Skeletal muscle tissue (tissue), 4 donors: ENCODE measurements around the gene YWHAB. TPM values are rescaled to one million over a fixed set of nuclear protein-coding genes. Genes with fewer than 3 reads are reported as not detected.

Source experiments
- H3K27ac ChIP-seq: one replicate; pipeline ENCODE4 v1.7.0; 2013; ENCODE audit warnings: mild to moderate bottlenecking, low read depth, low read length, inconsistent platforms
- H3K27me3 ChIP-seq, 3 donors: one replicate each; pipeline ENCODE4 v1.7.0; 2013; ENCODE audit warnings: low read length in 3 of 3; ENCODE audit not compliant: control insufficient read depth in 3 of 3, insufficient read depth in 3 of 3
- H3K36me3 ChIP-seq, 3 donors: one replicate each; pipeline ENCODE4 v1.7.0; 2013; ENCODE audit warnings: low read length in 3 of 3; ENCODE audit not compliant: control insufficient read depth in 3 of 3, insufficient read depth in 3 of 3
- H3K4me1 ChIP-seq, 3 donors: one replicate each; pipeline ENCODE4 v1.7.0; 2013; ENCODE audit warnings: low read length in 3 of 3, mild to moderate bottlenecking in 3 of 3; ENCODE audit not compliant: control insufficient read depth in 3 of 3, insufficient read depth in 3 of 3
- H3K4me3 ChIP-seq, 3 donors: one replicate each; pipeline ENCODE4 v1.7.0; 2013; ENCODE audit warnings: low read length in 3 of 3
- H3K9ac ChIP-seq, 3 donors: one replicate each; pipeline ENCODE4 v1.7.0; 2013; ENCODE audit warnings: low read length in 3 of 3, mild to moderate bottlenecking in 3 of 3, moderate library complexity in 2 of 3, low read depth in 1 of 3
- H3K9me3 ChIP-seq, 3 donors: one replicate each; pipeline ENCODE4 v1.7.0; 2013; ENCODE audit warnings: low read length in 3 of 3; ENCODE audit not compliant: control insufficient read depth in 3 of 3
- total RNA-seq: library from RNA; depleted of rRNA; stranded (reverse); fragments of >200 nt; gene quantifications from one replicate; pipeline ENCODE4 v1.2.3, GENCODE V29; 2014
- donor health status: Osteomylitis.

YWHAB gene
- total RNA-seq, 1 donor from 2014 or later: 51.7 TPM

DNA sequence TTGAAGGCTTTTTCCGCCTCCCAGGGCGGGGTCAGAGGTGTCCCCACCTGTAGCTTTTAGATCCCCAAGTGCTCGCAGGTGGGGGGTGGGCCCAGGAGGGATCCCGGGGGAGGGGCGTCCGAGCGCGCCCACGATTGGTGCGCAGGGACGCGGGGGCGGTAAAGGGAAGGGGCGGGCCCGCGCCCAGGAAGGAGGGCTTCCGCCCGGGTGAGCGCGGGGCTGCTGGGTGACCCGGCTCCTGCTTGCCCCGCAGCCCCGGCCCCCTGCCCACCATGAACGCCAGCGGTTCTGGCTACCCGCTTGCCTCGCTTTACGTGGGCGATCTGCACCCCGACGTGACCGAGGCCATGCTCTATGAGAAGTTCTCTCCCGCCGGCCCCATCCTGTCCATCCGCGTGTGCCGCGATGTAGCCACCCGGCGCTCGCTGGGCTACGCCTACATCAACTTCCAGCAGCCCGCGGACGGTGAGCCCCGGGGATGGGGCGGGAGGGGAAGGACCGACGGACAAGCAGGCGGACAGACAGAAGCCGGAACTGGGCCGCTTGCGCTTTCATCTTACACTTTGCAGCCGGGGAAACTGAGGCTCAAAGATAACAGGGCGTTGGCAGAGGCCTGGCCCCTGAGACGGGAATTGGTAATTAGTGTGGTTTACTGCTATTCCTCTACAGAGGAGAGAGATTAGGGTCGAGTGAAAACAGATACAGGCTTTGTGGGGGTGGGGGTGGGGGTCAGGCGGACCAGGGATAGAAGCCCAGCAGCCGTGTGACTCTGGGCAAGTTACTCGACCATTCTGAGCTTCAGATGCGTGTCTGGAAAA lies 24.6 kb downstream of the YWHAB start, which contains the start of gene PABPC1L:
Gene PABPC1L (plus strand): TSS at position 189 of the 818 bp plus-strand sequence. CDS start 84 bp downstream, at position 273.
- peaks cover 15 to 26% (median 24%) of the 10 kb centered on the region in 3 donors for H3K36me3 ChIP-seq
- H3K4me1 ChIP-seq: peaks cover 2 to 9% (median 3%) of the 10 kb centered on the region in 3 donors
- H3K9me3 ChIP-seq: no peaks in the 10 kb centered on the region
- H3K9ac ChIP-seq: peak within 1 kb of the TSS in 1 of 3 donors; percentile 7
- no peak within 1 kb of the TSS for H3K27ac ChIP-seq
- peak within 1 kb of the TSS; percentile 58 to 65 (median 62) for H3K4me3 ChIP-seq
- peaks cover 0 to 4% (median 0%) of the 10 kb centered on the region in 3 donors for H3K27me3 ChIP-seq

DNA sequence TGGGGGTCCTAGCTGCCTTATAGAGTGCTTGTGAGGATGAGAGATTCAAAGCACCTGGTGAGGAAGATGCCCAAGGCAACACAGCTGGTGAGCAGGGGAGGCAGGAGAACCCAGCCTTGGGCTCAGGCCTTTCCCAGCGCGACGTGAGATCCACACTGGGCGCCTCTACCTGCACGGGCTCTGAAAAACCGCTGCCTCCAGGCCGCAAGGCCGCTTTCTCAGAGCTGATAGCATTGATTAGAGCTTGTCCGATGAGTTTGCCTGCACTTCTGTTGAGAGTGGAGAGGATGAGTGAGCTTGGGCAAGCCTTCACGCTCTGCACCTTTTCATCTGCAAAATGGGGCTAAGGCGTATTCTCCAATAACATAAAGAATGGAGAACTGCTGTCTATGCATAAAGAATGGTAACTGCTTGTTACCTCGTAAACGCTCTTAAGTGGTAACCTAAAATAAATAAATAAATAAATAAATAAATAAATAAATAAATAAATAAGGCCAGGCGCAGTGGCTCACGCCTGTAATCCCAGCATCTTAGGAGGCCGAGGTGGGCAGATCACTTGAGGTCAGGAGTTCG lies 25.3 kb downstream of the YWHAB start:
- H3K9ac ChIP-seq: no peak overlapping the region

DNA sequence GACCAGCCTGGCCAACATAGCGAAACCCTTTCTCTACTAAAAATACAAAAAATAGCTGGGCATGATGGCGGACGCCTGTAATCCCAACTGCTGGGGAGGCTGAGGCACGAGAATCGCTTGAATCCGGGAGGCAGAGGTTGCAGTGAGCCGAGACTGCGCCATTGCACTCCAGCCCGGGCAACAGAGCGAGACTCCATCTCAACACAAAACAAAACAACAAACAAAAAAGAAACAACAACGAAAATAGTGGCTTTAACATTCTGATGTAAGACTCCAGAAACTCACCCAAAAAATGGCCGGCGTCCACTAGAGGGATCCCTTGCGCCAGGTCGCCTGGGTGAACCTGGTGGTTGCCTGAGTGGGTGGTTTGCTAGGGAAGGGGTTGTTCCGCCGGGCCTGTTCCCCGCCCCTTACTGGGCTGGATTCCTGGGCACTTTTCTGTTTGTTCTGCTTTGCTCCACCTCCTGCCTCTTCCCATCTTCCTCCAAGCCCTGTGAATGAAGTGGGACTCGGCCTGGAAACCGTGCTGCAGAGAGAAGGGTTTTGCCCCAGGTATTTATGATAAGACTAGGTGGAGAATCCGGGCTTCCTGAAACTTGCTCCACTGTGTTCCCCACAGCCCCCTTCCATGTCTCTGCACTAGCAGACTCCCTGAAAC lies 25.9 kb downstream of the YWHAB start:
- H3K9ac ChIP-seq: no peak overlapping the region
- H3K27ac ChIP-seq: no peak overlapping the region
- peaks cover 2 to 9% (median 3%) of the 10 kb centered on the region in 3 donors for H3K4me1 ChIP-seq
- H3K9me3 ChIP-seq: no peaks in the 10 kb centered on the region
- H3K27me3 ChIP-seq: peaks cover 0 to 4% (median 0%) of the 10 kb centered on the region in 3 donors
- H3K36me3 ChIP-seq: peaks cover 7 to 13% (median 13%) of the 10 kb centered on the region in 3 donors
- H3K4me3 ChIP-seq: no peak overlapping the region

More for the DNA sequence above, 25.3 kb downstream of the YWHAB start:
- Histone ChIP-seq H3K27me3 (peaks cover 0 to 4% (median 0%) of the 10 kb centered on the region in 3 donors), H3K4me3 (peak overlapping the region in 2 of 3 donors; percentile 62 to 65), H3K9me3 (no peaks in the 10 kb centered on the region), H3K4me1 (peaks cover 2 to 9% (median 3%) of the 10 kb centered on the region in 3 donors), H3K36me3 (peaks cover 13 to 20% (median 19%) of the 10 kb centered on the region in 3 donors), H3K27ac (no peak overlapping the region)

DNA sequence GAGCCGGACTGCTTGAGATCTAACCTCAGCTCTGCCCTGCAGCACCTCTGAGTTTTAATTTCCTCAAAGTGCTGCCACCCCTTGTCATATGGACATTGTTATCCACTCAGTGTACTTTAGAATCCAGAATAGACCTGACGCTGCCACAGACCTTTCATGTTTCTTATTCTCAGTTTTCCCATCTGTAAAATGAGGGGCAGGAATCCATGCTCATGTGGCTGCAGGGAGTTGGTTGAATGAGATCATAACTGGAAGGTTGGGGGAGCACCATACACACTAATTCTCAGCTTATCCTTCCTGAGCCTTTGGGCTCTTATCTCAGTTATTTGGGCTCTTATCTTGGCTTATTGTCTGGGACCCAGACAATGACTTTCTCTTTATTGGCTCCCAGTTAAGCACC lies 26.7 kb downstream of the YWHAB start:
- peaks cover 0 to 4% (median 0%) of the 10 kb centered on the region in 3 donors for H3K27me3 ChIP-seq
- H3K36me3 ChIP-seq: peaks cover 4 to 9% (median 6%) of the 10 kb centered on the region in 3 donors

DNA sequence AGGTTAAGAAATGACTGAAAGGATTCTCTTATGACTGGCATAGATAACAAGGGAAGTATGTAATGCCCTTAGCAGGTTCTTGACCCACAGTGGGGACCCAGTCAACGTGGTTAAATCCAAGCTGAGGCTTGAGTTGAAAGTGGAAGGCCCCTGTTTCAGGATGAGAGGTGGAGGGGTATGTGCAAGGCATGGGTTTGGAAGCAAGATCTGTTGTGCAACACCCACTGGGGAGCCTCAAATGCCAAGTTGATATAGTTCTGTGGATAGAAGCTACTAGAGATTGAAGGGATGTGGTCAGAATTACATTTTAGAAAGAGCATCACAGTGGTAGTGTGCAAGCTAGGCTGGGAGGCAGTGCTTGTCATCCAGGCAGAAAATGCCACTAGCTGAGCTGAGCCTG lies 29.4 kb downstream of the YWHAB start:
- Histone ChIP-seq H3K4me3 (no peak overlapping the region), H3K36me3 (no peaks in the 10 kb centered on the region), H3K9ac (no peak overlapping the region), H3K9me3 (no peaks in the 10 kb centered on the region), H3K27me3 (peaks cover 0 to 4% (median 0%) of the 10 kb centered on the region in 3 donors), H3K27ac (no peak overlapping the region), H3K4me1 (peaks cover 2 to 4% (median 3%) of the 10 kb centered on the region in 3 donors)

More for the DNA sequence above, 26.7 kb downstream of the YWHAB start:
- no peak overlapping the region for H3K9ac ChIP-seq
- H3K9me3 ChIP-seq: no peaks in the 10 kb centered on the region
- H3K4me1 ChIP-seq: peaks cover 2 to 9% (median 3%) of the 10 kb centered on the region in 3 donors
- no peak overlapping the region for H3K27ac ChIP-seq
- no peak overlapping the region for H3K4me3 ChIP-seq

DNA sequence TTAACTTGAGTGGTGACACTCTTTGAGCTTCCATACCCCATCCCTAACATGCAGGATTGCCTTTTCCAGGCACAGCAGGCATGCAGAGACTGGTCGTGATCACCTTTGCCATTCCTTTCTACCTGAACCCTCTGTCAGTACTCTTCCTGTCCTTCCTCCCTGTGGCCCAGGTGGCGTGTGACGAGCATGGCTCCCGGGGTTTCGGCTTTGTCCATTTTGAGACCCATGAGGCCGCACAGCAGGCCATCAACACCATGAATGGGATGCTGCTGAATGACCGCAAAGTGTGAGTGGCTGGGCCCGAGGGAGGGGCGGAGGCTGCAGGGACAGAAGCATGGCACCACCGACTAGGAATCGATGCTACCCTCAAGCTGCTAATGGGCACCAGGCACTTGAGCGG lies 31.1 kb downstream of the YWHAB start:
- no peaks in the 10 kb centered on the region for H3K27me3 ChIP-seq
- no peak overlapping the region for H3K9ac ChIP-seq
- no peak overlapping the region for H3K27ac ChIP-seq
- no peak overlapping the region for H3K4me3 ChIP-seq
- no peaks in the 10 kb centered on the region for H3K4me1 ChIP-seq
- no peaks in the 10 kb centered on the region for H3K9me3 ChIP-seq
- peaks cover 0 to 2% (median 0%) of the 10 kb centered on the region in 3 donors for H3K36me3 ChIP-seq

DNA sequence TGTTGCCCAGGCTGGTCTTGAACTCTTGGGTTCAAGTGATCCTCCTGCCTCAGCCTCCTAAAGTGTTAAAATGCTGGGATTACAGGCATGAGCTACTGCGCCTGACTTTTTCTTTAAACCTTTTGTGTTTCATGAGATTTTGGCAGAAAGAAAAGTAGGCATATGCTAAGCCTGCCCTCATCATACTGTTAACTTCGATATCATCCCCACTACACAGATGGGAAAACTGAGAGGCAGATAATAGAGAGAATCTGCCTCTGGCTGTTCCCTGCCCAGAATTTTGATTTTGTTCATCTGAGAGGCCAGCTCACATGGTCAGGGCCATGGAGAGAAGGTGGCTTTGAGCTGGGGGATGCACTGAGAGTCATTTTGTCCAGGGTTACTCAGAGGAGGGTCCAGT lies 31.9 kb downstream of the YWHAB start:
- Histone ChIP-seq H3K36me3 (peaks cover 0 to 4% (median 0%) of the 10 kb centered on the region in 3 donors), H3K4me1 (no peaks in the 10 kb centered on the region), H3K27me3 (no peaks in the 10 kb centered on the region), H3K9me3 (no peaks in the 10 kb centered on the region), H3K27ac (no peak overlapping the region), H3K9ac (no peak overlapping the region), H3K4me3 (no peak overlapping the region)

DNA sequence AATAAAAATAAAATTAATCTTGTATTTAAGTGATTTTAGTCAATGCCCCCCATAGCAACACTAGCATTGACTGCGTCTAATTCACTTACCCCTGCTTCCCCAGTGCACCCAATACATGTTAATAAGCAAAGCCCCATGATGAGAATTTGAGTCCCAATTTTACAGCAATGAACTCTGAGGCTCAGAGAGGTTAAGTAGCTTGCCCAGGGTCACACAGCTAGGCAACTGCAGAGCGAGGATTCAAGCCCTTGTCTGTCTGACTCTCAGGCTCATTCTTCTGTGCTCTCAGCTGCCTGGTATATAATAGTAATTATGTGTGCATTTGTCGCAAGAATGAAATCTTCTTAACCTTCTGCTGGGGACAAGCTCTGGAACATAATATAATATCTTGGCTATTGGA lies 32.8 kb downstream of the YWHAB start:
- Histone ChIP-seq H3K27me3 (no peaks in the 10 kb centered on the region), H3K9ac (no peak overlapping the region), H3K36me3 (peaks cover 0 to 4% (median 0%) of the 10 kb centered on the region in 3 donors), H3K4me1 (no peaks in the 10 kb centered on the region), H3K4me3 (no peak overlapping the region), H3K27ac (no peak overlapping the region), H3K9me3 (no peaks in the 10 kb centered on the region)

DNA sequence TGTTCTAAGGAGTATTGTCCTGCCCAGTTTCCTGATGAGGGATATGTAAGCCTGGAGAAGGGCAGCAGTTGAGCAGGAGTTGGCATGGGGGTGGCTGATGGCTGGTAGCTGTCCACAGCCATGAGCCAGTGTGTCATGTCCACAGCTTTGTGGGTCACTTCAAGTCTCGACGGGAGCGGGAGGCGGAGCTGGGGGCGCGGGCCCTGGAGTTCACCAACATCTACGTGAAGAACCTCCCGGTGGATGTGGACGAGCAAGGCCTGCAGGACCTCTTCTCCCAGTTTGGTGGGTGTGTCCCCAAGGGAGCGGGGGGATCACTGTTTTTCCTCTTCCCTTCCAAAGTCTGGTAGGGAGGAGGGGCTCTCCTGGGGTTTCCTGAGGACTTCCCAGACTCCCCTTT lies 33.3 kb downstream of the YWHAB start:
- Histone ChIP-seq H3K9ac (no peak overlapping the region), H3K4me1 (no peaks in the 10 kb centered on the region), H3K36me3 (peaks cover 0 to 4% (median 0%) of the 10 kb centered on the region in 3 donors), H3K27me3 (no peaks in the 10 kb centered on the region), H3K27ac (no peak overlapping the region), H3K4me3 (no peak overlapping the region), H3K9me3 (no peaks in the 10 kb centered on the region)
